ENCODE data around the gene LRIT1.

- TF ChIP-seq POLR2AphosphoS5 (IDR thresholded peaks at IDR 0.05; ENCODE audit: low read depth, low read length) (no peak), TAF1 (IDR thresholded peaks at IDR 0.05; ENCODE audit: borderline replicate concordance, insufficient read depth, low read length) (no peak), REST (IDR thresholded peaks at IDR 0.05; ENCODE audit: insufficient read depth in 1 of 2, low read depth in 2 of 2, low read length in 2 of 2) (no peak), SIN3A (IDR thresholded peaks at IDR 0.05; ENCODE audit: borderline replicate concordance, insufficient read depth, low read length) (no peak)
Observed at GRCh38 chr10:84190621-84191020, 50.7 kb downstream of the LRIT1 start.

All from PFSK-1 (cell line).